K562 (cell line): ENCODE results near the gene POLR3GL. TPM values are rescaled to one million over a fixed set of nuclear protein-coding genes. Genes with fewer than 3 reads are reported as not detected.

ENCODE experiments used
- ATAC-seq: fragments of 200-7000 bp; cut with Tn5 transposase; 3 replicates; pipeline ENCODE4 v1.9.1; 2020; ENCODE audit warnings: moderate library complexity
- BruUV-seq: library from RNA; stranded (reverse); fragments of 400-500 nt; replicated peaks from 2 replicates; lab custom pipeline; 2021; lab: Mats Ljungman, UMichigan
- CTCF ChIA-PET: fragments of 300-600 bp; formaldehyde crosslinking; extraction: SDS; loops from one replicate; lab custom pipeline; 2021; ENCODE audit warnings: low intra/inter-chr PET ratio; lab: Yijun Ruan, JAX
- POLR2A ChIA-PET: fragments of 300-600, 350-650 bp; sonication (Branson Sonifier 250); formaldehyde crosslinking; extraction: SDS; loops from one replicate; lab custom pipeline; 2021; ENCODE audit warnings: antibody characterized with exemption, inconsistent platforms; lab: Yijun Ruan, JAX
- DNase-seq, 4 experiments: peaks; one replicate each; pipeline versions ENCODE4 v3.0.0 to v3.0.0-alpha.2; 2011 to 2018; ENCODE audit warnings: low spot score in 3 of 4, mixed read lengths in 3 of 4; ENCODE audit errors: extremely low read depth in 1 of 4
- FAIRE-seq: peaks from 2 replicates; lab custom pipeline; 2011; peaks lifted over from hg19 to GRCh38; lab: Jason Lieb, UNC
- H2AFZ ChIP-seq: 2 replicates; pipeline ENCODE4 v1.6.0; 2011; ENCODE audit warnings: low read depth, low read length, control low read depth, inconsistent platforms
- H3K27ac ChIP-seq: fragments of 200-600 bp; 3 replicates; pipeline ENCODE4 v1.8.0; 2011; ENCODE audit warnings: low read depth, mild to moderate bottlenecking, control low read depth, inconsistent platforms, low read length, moderate library complexity, mixed read lengths; ENCODE audit errors: extremely low read depth
- H3K27me3 ChIP-seq, 2 experiments: fragments of 300-600 bp in 1 of 2; 2 replicates in 1 of 2; 3 replicates in 1 of 2; pipeline versions ENCODE4 v1.6.0 to v1.8.0; 2011; ENCODE audit warnings: inconsistent platforms in 2 of 2, low read length in 2 of 2, mild to moderate bottlenecking in 1 of 2, mixed read lengths in 1 of 2, moderate library complexity in 1 of 2; ENCODE audit not compliant: control insufficient read depth in 2 of 2, insufficient read depth in 2 of 2
- H3K36me3 ChIP-seq: fragments of 300-600 bp; 3 replicates; pipeline ENCODE4 v1.8.0; 2011; ENCODE audit warnings: mild to moderate bottlenecking, low read length, inconsistent platforms; ENCODE audit not compliant: control insufficient read depth, insufficient read depth
- H3K4me1 ChIP-seq, 2 experiments: fragments of 200-600 bp in 1 of 2; replicated peaks in 1 of 2; 2 replicates in 1 of 2; 3 replicates in 1 of 2; pipeline versions ENCODE4 v1.5.1 to v1.8.0; 2011; ENCODE audit warnings: inconsistent platforms in 2 of 2, low read length in 2 of 2, mild to moderate bottlenecking in 1 of 2, mixed read lengths in 1 of 2, moderate library complexity in 1 of 2; ENCODE audit not compliant: control insufficient read depth in 2 of 2, insufficient read depth in 2 of 2
- H3K4me2 ChIP-seq: 2 replicates; pipeline ENCODE4 v1.6.1; 2011; ENCODE audit warnings: low read length, control low read depth, inconsistent platforms, mixed read lengths; ENCODE audit not compliant: insufficient read depth
- H3K4me3 ChIP-seq: fragments of 200-600 bp; sonication (generic), shearing (Covaris generic); 2 replicates; pipeline ENCODE4 v1.5.1; 2016; ENCODE audit warnings: control low read depth, inconsistent platforms
- H3K79me2 ChIP-seq: fragments of 200-600 bp; 3 replicates; pipeline ENCODE4 v1.8.0; 2011; ENCODE audit warnings: low read length, inconsistent platforms; ENCODE audit not compliant: control insufficient read depth, insufficient read depth
- H3K9ac ChIP-seq, 2 experiments: 2 replicates each; pipeline versions ENCODE4 v1.6.0 to v1.6.1; 2011; ENCODE audit warnings: low read depth in 2 of 2, low read length in 2 of 2, control low read depth in 1 of 2, inconsistent platforms in 1 of 2, mild to moderate bottlenecking in 1 of 2, mixed read lengths in 1 of 2; ENCODE audit not compliant: insufficient read depth in 1 of 2
- H3K9me1 ChIP-seq: one replicate; pipeline ENCODE4 v1.6.0; 2011; ENCODE audit warnings: inconsistent platforms, mild to moderate bottlenecking, low read length, moderate library complexity; ENCODE audit not compliant: control insufficient read depth, insufficient read depth
- H3K9me3 ChIP-seq: replicated peaks from 2 replicates; pipeline ENCODE4 v1.5.1; 2011; ENCODE audit warnings: low read depth, low read length, inconsistent platforms; ENCODE audit not compliant: control insufficient read depth, insufficient read depth
- H4K20me1 ChIP-seq: replicated peaks from 2 replicates; pipeline ENCODE4 v1.6.1; 2011; ENCODE audit warnings: low read length, inconsistent platforms, mixed read lengths; ENCODE audit not compliant: control insufficient read depth, insufficient read depth
- BDP1 ChIP-seq: IDR thresholded peaks from 3 replicates; pipeline ENCODE4 v1.6.1; 2011; ENCODE audit not compliant: insufficient read length, insufficient read depth
- BMI1 ChIP-seq: fragments of 150-350 bp; IDR thresholded peaks from 2 replicates; pipeline ENCODE4 v1.6.1; 2014; ENCODE audit warnings: low read length
- ETV5 ChIP-seq: sonication (generic); formaldehyde crosslinking; IDR thresholded peaks from 2 replicates; pipeline ENCODE4 v1.4.0; 2020; ENCODE audit warnings: low read depth, mild to moderate bottlenecking, missing genetic modification reagents
- FIP1L1 ChIP-seq: fragments of 200-400 bp; formaldehyde crosslinking; IDR thresholded peaks from 2 replicates; pipeline ENCODE4 v1.6.1; 2018; ENCODE audit warnings: mild to moderate bottlenecking, low read depth, low read length; ENCODE audit not compliant: poor library complexity, severe bottlenecking
- FOXA3 ChIP-seq, 2 experiments: fragments of 450-650 bp in 1 of 2; sonication (generic) in 1 of 2; formaldehyde crosslinking; IDR thresholded peaks in 1 of 2; conservative IDR thresholded peaks in 1 of 2; 2 replicates each; pipeline versions ENCODE4 v1.4.0 to v1.8.0; 2020 to 2022; ENCODE audit warnings: mild to moderate bottlenecking in 2 of 2, missing genetic modification reagents in 1 of 2
- HNRNPUL1 ChIP-seq: fragments of 200-400 bp; formaldehyde crosslinking; IDR thresholded peaks from 2 replicates; pipeline ENCODE4 v1.6.1; 2017; ENCODE audit warnings: low read length
- L3MBTL2 ChIP-seq: fragments of 450-650 bp; IDR thresholded peaks from 2 replicates; pipeline ENCODE4 v1.6.1; 2016; ENCODE audit warnings: mild to moderate bottlenecking, moderate library complexity
- MEF2A ChIP-seq: IDR thresholded peaks from 2 replicates; pipeline ENCODE4 v1.6.1; 2011; ENCODE audit warnings: low read depth, mild to moderate bottlenecking, low read length, moderate library complexity; ENCODE audit not compliant: control insufficient read depth
- NRF1 ChIP-seq, 2 experiments: fragments of 450-650 bp; IDR thresholded peaks in 1 of 2; conservative IDR thresholded peaks in 1 of 2; 2 replicates each; pipeline ENCODE4 v1.6.1; 2014; ENCODE audit warnings: mild to moderate bottlenecking in 2 of 2
- WGBS: fragments of 100-300 bp; shearing (Covaris generic); methylation state at CpG from one replicate; pipeline ENCODE4 v1.1.6; 2016; ENCODE audit warnings: low coverage, mixed read lengths; ENCODE audit not compliant: insufficient coverage; ENCODE audit errors: missing lambda C conversion rate; 5-methylcytosine and 5-hydroxymethylcytosine counted together
- in situ Hi-C: fragments of 300-500 bp; cut with MboI; formaldehyde crosslinking; loops from 4 replicates; pipeline ENCODE4 v1.15.0; 2018; ENCODE audit warnings: inconsistent platforms, mixed read lengths
- intact Hi-C: fragments of 100-400 bp; cut with micrococcal nuclease; formaldehyde crosslinking; loops from 2 replicates; pipeline ENCODE4 v1.14.2; 2022
- polyA plus RNA-seq, 8 experiments: library from polyadenylated mRNA; depleted of rRNA in 4 of 8; stranded (reverse) in 5 of 8; unstranded in 3 of 8; fragments of >200 nt; fragmentation: Nextera tagmentation in 2 of 8; fragmentation: Illumina TruSeq in 1 of 8; extraction: Ambion mirVana in 2 of 8; extraction: Trizol in 1 of 8; gene quantifications; 2 replicates each; pipeline versions ENCODE4 v1.2.1 to v1.2.3, GENCODE V29; 2011 to 2014; ENCODE audit warnings: inconsistent platforms in 1 of 8, missing spikeins in 1 of 8
- total RNA-seq, 7 experiments: library from RNA; depleted of rRNA in 6 of 7; stranded (reverse); fragments of >200 nt in 6 of 7; fragmentation: Illumina TruSeq in 2 of 7; extraction: Trizol in 2 of 7; gene quantifications; 2 replicates each; pipeline versions ENCODE4 v1.2.1 to v1.2.3, GENCODE V29; 2011 to 2021; ENCODE audit warnings: low replicate concordance in 1 of 7
- TF ChIP-seq, protein P1 (sequence below): sonication (generic); formaldehyde crosslinking; IDR thresholded peaks from 2 replicates; pipeline ENCODE4 v1.8.0; 2022; ENCODE audit warnings: mild to moderate bottlenecking, missing genetic modification reagents, borderline replicate concordance
- TF ChIP-seq, protein P2 (sequence below): sonication (generic); IDR thresholded peaks from 2 replicates; pipeline ENCODE4 v1.6.1; 2016
- TF ChIP-seq, protein P3 (sequence below): fragments of 250-450 bp; sonication (Bioruptor Pico); IDR thresholded peaks from 2 replicates; pipeline ENCODE4 v1.5.0; 2021; ENCODE audit warnings: mild to moderate bottlenecking, borderline replicate concordance
- TF ChIP-seq, protein P4 (sequence below): fragments of 250-450 bp; sonication (Bioruptor Pico); IDR thresholded peaks from 2 replicates; pipeline ENCODE4 v1.4.0; 2020; ENCODE audit warnings: mild to moderate bottlenecking, moderate library complexity

POLR3GL gene
- total and polyA plus RNA-seq, 9 of the 15 experiments (the other 6 are each of a cell fraction or from before 2014, with no cell fraction given), result 14.6 to 48.4 (median 38.2) TPM

DNA sequence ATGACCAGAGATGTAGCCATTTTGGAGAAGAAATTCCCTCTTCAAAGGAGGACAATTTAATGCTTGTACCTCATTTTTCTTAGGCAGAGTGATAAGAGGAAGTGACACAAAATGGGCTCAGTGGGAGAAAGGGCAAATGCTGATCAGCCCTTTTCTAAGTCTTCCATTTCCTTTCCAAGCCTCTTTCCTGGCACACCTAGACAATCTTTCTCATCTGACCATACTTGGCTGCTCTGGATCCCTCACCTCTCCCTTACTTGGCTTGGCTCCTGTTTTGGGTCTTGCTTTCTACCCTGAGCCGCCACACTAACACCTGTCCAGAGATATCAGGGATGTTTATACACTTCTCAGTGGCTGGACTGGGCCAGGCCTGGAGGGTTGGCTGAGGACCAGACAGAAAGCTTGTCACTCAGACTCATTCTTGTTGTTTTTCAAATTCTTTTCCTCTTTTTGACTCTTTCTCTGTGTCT, 18.8 kb downstream of the POLR3GL start:
- CTCF ChIA-PET, result no interaction called here
- intact Hi-C loops, result no loop called here
- H3K9me3 ChIP-seq, result no peaks in the 10 kb centered on the region
- POLR2A ChIA-PET, result interaction anchor here (0.6 to 15.5 kb wide), 4 partner anchors 9 to 155 kb away, joined by 4 to 320 read pairs (median 6); partner anchors contain the start of genes RBM8A and TXNIP
- peak overlapping the region; percentile 42 for H2AFZ ChIP-seq
- no peak for DNase-seq
- no peak overlapping the region for H3K4me3 ChIP-seq
- in situ Hi-C loops, result no loop called here
- no peak overlapping the region for H3K4me2 ChIP-seq
- H3K79me2 ChIP-seq, result peaks cover 17% of the 10 kb centered on the region
- no TSS peak for BruUV-seq
- no peak for ATAC-seq
- 67% methylated on average over 1 of the region's 1 CpG for WGBS
- H3K9me1 ChIP-seq, result no peaks in the 10 kb centered on the region
- no peak for FAIRE-seq
- 0 out of 4 replicates have a peak overlapping the region, but pooled peaks of 1 of the 2 experiments have one; percentile 46 for H3K9ac ChIP-seq
- no peaks in the 10 kb centered on the region for H3K27me3 ChIP-seq
- peak overlapping the region; percentile 4; the same call in 2 of the 3 replicates for H3K27ac ChIP-seq
- peaks cover 7% of the 10 kb centered on the region for H3K36me3 ChIP-seq
- H4K20me1 ChIP-seq, result no peaks in the 10 kb centered on the region
- peaks cover 29 to 74% of the 10 kb centered on the region in 2 experiments for H3K4me1 ChIP-seq
- TF ChIP-seq, protein P1, sequence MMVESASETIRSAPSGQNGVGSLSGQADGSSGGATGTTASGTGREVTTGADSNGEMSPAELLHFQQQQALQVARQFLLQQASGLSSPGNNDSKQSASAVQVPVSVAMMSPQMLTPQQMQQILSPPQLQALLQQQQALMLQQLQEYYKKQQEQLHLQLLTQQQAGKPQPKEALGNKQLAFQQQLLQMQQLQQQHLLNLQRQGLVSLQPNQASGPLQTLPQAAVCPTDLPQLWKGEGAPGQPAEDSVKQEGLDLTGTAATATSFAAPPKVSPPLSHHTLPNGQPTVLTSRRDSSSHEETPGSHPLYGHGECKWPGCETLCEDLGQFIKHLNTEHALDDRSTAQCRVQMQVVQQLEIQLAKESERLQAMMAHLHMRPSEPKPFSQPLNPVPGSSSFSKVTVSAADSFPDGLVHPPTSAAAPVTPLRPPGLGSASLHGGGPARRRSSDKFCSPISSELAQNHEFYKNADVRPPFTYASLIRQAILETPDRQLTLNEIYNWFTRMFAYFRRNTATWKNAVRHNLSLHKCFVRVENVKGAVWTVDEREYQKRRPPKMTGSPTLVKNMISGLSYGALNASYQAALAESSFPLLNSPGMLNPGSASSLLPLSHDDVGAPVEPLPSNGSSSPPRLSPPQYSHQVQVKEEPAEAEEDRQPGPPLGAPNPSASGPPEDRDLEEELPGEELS (CRISPR knock-in tag), result no peak
- no peak for TF ChIP-seq FIP1L1
- no peak for TF ChIP-seq BMI1
- TF ChIP-seq BDP1, result no peak
- TF ChIP-seq, protein P2, sequence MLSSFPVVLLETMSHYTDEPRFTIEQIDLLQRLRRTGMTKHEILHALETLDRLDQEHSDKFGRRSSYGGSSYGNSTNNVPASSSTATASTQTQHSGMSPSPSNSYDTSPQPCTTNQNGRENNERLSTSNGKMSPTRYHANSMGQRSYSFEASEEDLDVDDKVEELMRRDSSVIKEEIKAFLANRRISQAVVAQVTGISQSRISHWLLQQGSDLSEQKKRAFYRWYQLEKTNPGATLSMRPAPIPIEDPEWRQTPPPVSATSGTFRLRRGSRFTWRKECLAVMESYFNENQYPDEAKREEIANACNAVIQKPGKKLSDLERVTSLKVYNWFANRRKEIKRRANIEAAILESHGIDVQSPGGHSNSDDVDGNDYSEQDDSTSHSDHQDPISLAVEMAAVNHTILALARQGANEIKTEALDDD, result no peak
- no peak for TF ChIP-seq FOXA3 (CRISPR knock-in tag; conservative IDR thresholded peaks at IDR 0.05 in 1 of 2, IDR thresholded peaks at IDR 0.05 in 1 of 2)
- no peak for TF ChIP-seq NRF1 (conservative IDR thresholded peaks at IDR 0.05 in 1 of 2, IDR thresholded peaks at IDR 0.05 in 1 of 2)
- no peak for TF ChIP-seq L3MBTL2
- TF ChIP-seq, protein P3, sequence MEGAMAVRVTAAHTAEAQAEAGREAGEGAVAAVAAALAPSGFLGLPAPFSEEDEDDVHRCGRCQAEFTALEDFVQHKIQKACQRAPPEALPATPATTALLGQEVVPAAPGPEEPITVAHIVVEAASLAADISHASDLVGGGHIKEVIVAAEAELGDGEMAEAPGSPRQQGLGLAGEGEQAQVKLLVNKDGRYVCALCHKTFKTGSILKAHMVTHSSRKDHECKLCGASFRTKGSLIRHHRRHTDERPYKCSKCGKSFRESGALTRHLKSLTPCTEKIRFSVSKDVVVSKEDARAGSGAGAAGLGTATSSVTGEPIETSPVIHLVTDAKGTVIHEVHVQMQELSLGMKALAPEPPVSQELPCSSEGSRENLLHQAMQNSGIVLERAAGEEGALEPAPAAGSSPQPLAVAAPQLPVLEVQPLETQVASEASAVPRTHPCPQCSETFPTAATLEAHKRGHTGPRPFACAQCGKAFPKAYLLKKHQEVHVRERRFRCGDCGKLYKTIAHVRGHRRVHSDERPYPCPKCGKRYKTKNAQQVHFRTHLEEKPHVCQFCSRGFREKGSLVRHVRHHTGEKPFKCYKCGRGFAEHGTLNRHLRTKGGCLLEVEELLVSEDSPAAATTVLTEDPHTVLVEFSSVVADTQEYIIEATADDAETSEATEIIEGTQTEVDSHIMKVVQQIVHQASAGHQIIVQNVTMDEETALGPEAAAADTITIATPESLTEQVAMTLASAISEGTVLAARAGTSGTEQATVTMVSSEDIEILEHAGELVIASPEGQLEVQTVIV (CRISPR knock-in tag), result no peak
- no peak for TF ChIP-seq ETV5 (CRISPR knock-in tag)
- TF ChIP-seq MEF2A, result no peak
- TF ChIP-seq, protein P4, sequence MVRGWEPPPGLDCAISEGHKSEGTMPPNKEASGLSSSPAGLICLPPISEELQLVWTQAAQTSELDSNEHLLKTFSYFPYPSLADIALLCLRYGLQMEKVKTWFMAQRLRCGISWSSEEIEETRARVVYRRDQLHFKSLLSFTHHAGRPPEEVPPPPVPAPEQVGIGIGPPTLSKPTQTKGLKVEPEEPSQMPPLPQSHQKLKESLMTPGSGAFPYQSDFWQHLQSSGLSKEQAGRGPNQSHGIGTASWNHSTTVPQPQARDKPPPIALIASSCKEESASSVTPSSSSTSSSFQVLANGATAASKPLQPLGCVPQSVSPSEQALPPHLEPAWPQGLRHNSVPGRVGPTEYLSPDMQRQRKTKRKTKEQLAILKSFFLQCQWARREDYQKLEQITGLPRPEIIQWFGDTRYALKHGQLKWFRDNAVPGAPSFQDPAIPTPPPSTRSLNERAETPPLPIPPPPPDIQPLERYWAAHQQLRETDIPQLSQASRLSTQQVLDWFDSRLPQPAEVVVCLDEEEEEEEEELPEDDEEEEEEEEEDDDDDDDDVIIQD (CRISPR knock-in tag), result no peak
- no peak for TF ChIP-seq HNRNPUL1
